CD4-positive, alpha-beta T cell (primary cell): ENCODE measurements around the gene POU2F2. TPM values are rescaled to one million over a fixed set of nuclear protein-coding genes. Genes with fewer than 3 reads are reported as not detected.

Source experiments
- ATAC-seq: fragments of 200-7000 bp; cut with Tn5 transposase; one replicate; pipeline ENCODE4 v1.10.0; 2022; ENCODE audit warnings: mild to moderate bottlenecking; ENCODE audit not compliant: poor library complexity
- CTCF ChIA-PET: fragments of 350-600 bp; sonication (Branson Sonifier 250); formaldehyde crosslinking; loops from one replicate; lab custom pipeline; 2021; ENCODE audit warnings: antibody characterized with exemption, inconsistent platforms; lab: Charles Lee
- POLR2A ChIA-PET: fragments of 350-600 bp; sonication (Branson Sonifier 250); formaldehyde crosslinking; loops from one replicate; lab custom pipeline; 2021; ENCODE audit warnings: antibody characterized with exemption, inconsistent platforms; lab: Charles Lee
- DNase-seq, 14 experiments: peaks; one replicate each; pipeline ENCODE4 v3.0.0-alpha.2; 2013 to 2020; ENCODE audit warnings: mixed read lengths in 2 of 14
- H3K27ac ChIP-seq, 2 donors: one replicate each; pipeline versions ENCODE4 v1.5.1 to v1.7.0; 2013; ENCODE audit warnings: low read length in 2 of 2, low read depth in 1 of 2, mild to moderate bottlenecking in 1 of 2
- H3K27me3 ChIP-seq, 2 experiments: 1 replicate in 1 of 2; 2 replicates in 1 of 2; pipeline versions ENCODE4 v1.6.1 to v1.7.0; 2013; ENCODE audit warnings: low read length in 2 of 2, control low read depth in 1 of 2, mild to moderate bottlenecking in 1 of 2, moderate library complexity in 1 of 2; ENCODE audit not compliant: insufficient read depth in 2 of 2, control insufficient read depth in 1 of 2
- H3K36me3 ChIP-seq: one replicate; pipeline ENCODE4 v1.6.1; 2013; ENCODE audit warnings: low read length, control low read depth; ENCODE audit not compliant: insufficient read depth
- H3K4me1 ChIP-seq: one replicate; pipeline ENCODE4 v1.6.1; 2013; ENCODE audit warnings: low read length, control low read depth; ENCODE audit not compliant: insufficient read depth
- H3K4me3 ChIP-seq: one replicate; pipeline ENCODE4 v1.5.1; 2013; ENCODE audit warnings: mild to moderate bottlenecking, low read length, moderate library complexity
- H3K9me3 ChIP-seq, 2 experiments: 1 replicate in 1 of 2; 2 replicates in 1 of 2; pipeline versions ENCODE4 v1.6.1 to v1.7.0; 2013; ENCODE audit warnings: low read length in 2 of 2, mild to moderate bottlenecking in 2 of 2, control low read depth in 1 of 2, moderate library complexity in 1 of 2; ENCODE audit not compliant: control insufficient read depth in 1 of 2, insufficient read depth in 1 of 2
- H3K27ac Mint-ChIP-seq: one replicate; pipeline ENCODE4 v1.8.0; 2020; ENCODE audit warnings: mixed read lengths
- H3K27me3 Mint-ChIP-seq: one replicate; pipeline ENCODE4 v1.8.0; 2021; ENCODE audit warnings: mixed read lengths
- H3K36me3 Mint-ChIP-seq: one replicate; pipeline ENCODE4 v1.8.0; 2021; ENCODE audit warnings: low read depth, mixed read lengths
- H3K4me1 Mint-ChIP-seq: one replicate; pipeline ENCODE4 v1.8.0; 2021; ENCODE audit warnings: low read depth, mixed read lengths
- H3K4me3 Mint-ChIP-seq: one replicate; pipeline ENCODE4 v1.8.0; 2020; ENCODE audit warnings: mild to moderate bottlenecking, mixed read lengths
- H3K9me3 Mint-ChIP-seq: one replicate; pipeline ENCODE4 v1.8.0; 2020; ENCODE audit warnings: mixed read lengths
- intact Hi-C, 2 experiments: fragments of 100-400 bp; cut with DNase I in 1 of 2; cut with micrococcal nuclease in 1 of 2; formaldehyde crosslinking; loops; one replicate each; pipeline versions ENCODE4 v1.15.1 to v1.9.0; 2023 to 2025; cut with DNase I, micrococcal nuclease
- total RNA-seq, 174 experiments: library from RNA in 2 of 174; stranded (reverse) in 2 of 174; gene quantifications; one replicate each; pipeline ENCODE4 v1.2.3 and lab custom pipeline; 2021 to 2026
- TF ChIP-seq, protein P1 (sequence below): fragments of 200-600 bp; IDR thresholded peaks from one replicate; pipeline ENCODE4 v1.8.0; 2022; ENCODE audit warnings: antibody characterized with exemption, mild to moderate bottlenecking

POU2F2 gene
- total RNA-seq, 2 experiments from 2014 or later = 18.6 to 19.9 TPM

DNA sequence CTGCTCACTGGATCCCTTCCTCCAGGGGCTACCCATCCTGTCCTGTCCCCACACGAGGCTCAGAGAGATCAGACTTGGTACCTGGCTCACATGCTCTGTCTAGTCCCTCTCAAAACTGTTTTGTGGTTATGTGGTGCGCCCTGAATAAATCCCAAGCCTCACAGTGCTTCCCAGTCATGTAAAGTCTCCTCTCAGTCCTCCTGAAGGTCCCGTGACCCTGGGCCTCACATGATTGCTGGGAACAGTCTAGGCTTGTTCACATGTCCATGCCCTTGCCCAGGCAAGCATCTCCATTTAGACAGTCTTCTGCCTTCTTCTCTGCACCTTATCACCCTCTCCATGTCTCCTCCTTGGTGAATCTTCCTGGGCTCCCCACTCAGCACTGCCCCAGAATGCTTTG lies 36.0 kb upstream of the POU2F2 start:
- Mint-ChIP-seq H3K27ac (no peak overlapping the region), H3K9me3 (no peaks in the 10 kb centered on the region), H3K36me3 (no peaks in the 10 kb centered on the region), H3K4me1 (no peaks in the 10 kb centered on the region), H3K27me3 (no peaks in the 10 kb centered on the region), H3K4me3 (no peak overlapping the region)
- Histone ChIP-seq H3K36me3 (no peaks in the 10 kb centered on the region), H3K9me3 (no peaks in the 10 kb centered on the region), H3K27me3 (no peaks in the 10 kb centered on the region), H3K4me1 (no peaks in the 10 kb centered on the region), H3K27ac (no peak overlapping the region), H3K4me3 (no peak overlapping the region)
- intact Hi-C loops = no loop called here
- DNase-seq (no peak), ATAC-seq (no peak)
- CTCF ChIA-PET = no interaction called here
- TF ChIP-seq, protein P1, sequence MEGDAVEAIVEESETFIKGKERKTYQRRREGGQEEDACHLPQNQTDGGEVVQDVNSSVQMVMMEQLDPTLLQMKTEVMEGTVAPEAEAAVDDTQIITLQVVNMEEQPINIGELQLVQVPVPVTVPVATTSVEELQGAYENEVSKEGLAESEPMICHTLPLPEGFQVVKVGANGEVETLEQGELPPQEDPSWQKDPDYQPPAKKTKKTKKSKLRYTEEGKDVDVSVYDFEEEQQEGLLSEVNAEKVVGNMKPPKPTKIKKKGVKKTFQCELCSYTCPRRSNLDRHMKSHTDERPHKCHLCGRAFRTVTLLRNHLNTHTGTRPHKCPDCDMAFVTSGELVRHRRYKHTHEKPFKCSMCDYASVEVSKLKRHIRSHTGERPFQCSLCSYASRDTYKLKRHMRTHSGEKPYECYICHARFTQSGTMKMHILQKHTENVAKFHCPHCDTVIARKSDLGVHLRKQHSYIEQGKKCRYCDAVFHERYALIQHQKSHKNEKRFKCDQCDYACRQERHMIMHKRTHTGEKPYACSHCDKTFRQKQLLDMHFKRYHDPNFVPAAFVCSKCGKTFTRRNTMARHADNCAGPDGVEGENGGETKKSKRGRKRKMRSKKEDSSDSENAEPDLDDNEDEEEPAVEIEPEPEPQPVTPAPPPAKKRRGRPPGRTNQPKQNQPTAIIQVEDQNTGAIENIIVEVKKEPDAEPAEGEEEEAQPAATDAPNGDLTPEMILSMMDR = no peak
- POLR2A ChIA-PET = no interaction called here

DNA sequence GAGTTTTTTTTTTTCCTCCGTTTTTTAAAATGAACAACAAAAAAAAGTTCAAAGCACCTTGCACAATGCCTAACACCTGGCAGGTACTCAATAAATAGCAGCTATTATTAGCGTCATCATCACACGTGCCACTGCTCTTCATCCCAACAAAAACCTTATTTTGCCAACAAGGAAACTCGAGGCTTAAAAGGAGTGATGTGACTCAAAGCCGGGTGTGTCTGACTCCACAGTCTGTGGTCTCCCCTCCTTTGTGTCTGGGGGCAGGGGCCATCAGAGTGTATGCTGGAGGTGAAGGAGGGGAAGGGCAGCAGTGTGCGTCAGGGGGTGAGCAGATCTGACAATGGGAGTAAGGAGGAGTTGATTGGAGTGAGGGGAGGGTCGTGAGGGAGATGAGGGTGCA lies 34.1 kb upstream of the POU2F2 start:
- intact Hi-C loops = no loop called here
- no peak overlapping the region for H3K4me3 ChIP-seq
- TF ChIP-seq, protein P1 = no peak
- no peaks in the 10 kb centered on the region for H3K27me3 ChIP-seq
- Mint-ChIP-seq H3K4me1 (no peaks in the 10 kb centered on the region), H3K27me3 (no peaks in the 10 kb centered on the region), H3K4me3 (no peak overlapping the region), H3K27ac (no peak overlapping the region), H3K9me3 (no peaks in the 10 kb centered on the region), H3K36me3 (no peaks in the 10 kb centered on the region)
- peaks cover 0 to 3% of the 10 kb centered on the region in 2 experiments for H3K9me3 ChIP-seq
- no peaks in the 10 kb centered on the region for H3K36me3 ChIP-seq
- no peaks in the 10 kb centered on the region for H3K4me1 ChIP-seq
- no peak overlapping the region for H3K27ac ChIP-seq
- ChIA-PET POLR2A (interaction anchor here (1.3 kb wide), 1 partner anchor 10 kb away, joined by 3 read pairs; no protein-coding TSS in a partner anchor), CTCF (interaction anchor here (0.5 kb wide), 1 partner anchor 26 kb away, joined by 3 read pairs; no protein-coding TSS in a partner anchor)
- DNase-seq (no peak), ATAC-seq (no peak)

DNA sequence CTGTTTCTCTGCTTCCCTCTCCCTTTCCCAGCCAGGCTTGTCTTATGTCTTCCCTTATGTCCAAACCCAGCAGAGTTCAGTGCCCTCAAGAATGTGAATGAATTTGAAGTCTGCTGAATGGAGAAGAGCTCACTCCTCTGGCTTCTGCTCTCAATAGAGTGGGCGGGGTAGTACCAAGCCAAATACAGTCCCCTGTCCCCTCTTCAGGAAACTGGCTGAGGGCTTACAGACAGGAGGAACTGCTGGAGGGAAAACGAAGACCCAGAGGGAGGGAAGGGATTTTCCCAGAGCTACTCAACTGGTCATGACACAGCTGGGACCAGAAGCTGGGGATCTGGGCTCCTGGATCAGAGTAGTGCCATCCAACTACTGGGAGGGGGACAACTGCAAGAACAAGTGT lies 32.9 kb upstream of the POU2F2 start:
- Mint-ChIP-seq H3K27me3 (no peaks in the 10 kb centered on the region), H3K9me3 (no peaks in the 10 kb centered on the region), H3K27ac (no peak overlapping the region), H3K36me3 (no peaks in the 10 kb centered on the region), H3K4me3 (no peak overlapping the region), H3K4me1 (no peaks in the 10 kb centered on the region)
- DNase-seq (no peak), ATAC-seq (no peak)
- Histone ChIP-seq H3K27ac (no peak overlapping the region), H3K36me3 (no peaks in the 10 kb centered on the region), H3K9me3 (peaks cover 0 to 3% of the 10 kb centered on the region in 2 experiments), H3K4me1 (no peaks in the 10 kb centered on the region), H3K4me3 (no peak overlapping the region), H3K27me3 (no peaks in the 10 kb centered on the region)
- ChIA-PET CTCF (no interaction called here), POLR2A (interaction anchor here (0.6 to 1.3 kb wide), 2 partner anchors 10 to 11 kb away, joined by 3 read pairs; no protein-coding TSS in a partner anchor)
- intact Hi-C loops = no loop called here
- TF ChIP-seq, protein P1 = no peak
